Panc1 (cell line): ENCODE results near the gene CHST12.

Source experiments
- POLR2AphosphoS5 ChIP-seq: IDR thresholded peaks from 2 replicates; pipeline ENCODE4 v1.6.1; 2012; ENCODE audit warnings: mild to moderate bottlenecking, low read depth, low read length, moderate library complexity
- REST ChIP-seq, 2 experiments: IDR thresholded peaks; 2 replicates each; pipeline ENCODE4 v1.6.1; 2011 to 2012; ENCODE audit warnings: low read depth in 2 of 2, control low read depth in 1 of 2, low read length in 1 of 2, mild to moderate bottlenecking in 1 of 2, moderate library complexity in 1 of 2; ENCODE audit not compliant: insufficient read depth in 1 of 2
- SIN3A ChIP-seq: IDR thresholded peaks from 2 replicates; pipeline ENCODE4 v1.6.1; 2012; ENCODE audit warnings: low read depth, mild to moderate bottlenecking, low read length, moderate library complexity, borderline replicate concordance; ENCODE audit not compliant: insufficient read depth
- TCF7L2 ChIP-seq: IDR thresholded peaks from 2 replicates; pipeline ENCODE4 v1.6.1; 2011; ENCODE audit warnings: mild to moderate bottlenecking, low read depth, low read length, inconsistent platforms
- TF ChIP-seq, protein P1 (sequence below): fragments of 450-650 bp; IDR thresholded peaks from 2 replicates; pipeline ENCODE4 v1.5.1; 2017; ENCODE audit warnings: mild to moderate bottlenecking

DNA sequence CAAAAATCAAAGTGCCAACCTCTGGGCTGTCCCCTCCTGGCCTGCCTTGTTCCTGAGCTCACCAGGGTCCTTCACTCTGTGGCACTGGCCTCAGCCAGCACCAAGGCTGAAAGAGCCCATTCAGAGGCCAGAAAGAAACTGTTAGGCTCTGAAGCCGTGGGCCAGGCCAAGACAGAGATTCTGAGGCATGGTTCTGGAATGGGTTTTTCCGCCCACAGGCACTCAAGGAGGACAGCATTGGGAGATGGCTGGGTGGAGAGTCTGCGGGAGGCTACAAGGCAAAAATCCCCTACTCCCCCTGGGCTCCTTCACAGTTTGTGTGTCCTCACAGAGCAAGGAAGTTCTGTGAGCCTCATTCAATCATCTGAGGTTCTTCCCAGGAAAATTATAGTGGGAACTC is 41.1 kb downstream of the CHST12 start:
- TF ChIP-seq, protein P1, sequence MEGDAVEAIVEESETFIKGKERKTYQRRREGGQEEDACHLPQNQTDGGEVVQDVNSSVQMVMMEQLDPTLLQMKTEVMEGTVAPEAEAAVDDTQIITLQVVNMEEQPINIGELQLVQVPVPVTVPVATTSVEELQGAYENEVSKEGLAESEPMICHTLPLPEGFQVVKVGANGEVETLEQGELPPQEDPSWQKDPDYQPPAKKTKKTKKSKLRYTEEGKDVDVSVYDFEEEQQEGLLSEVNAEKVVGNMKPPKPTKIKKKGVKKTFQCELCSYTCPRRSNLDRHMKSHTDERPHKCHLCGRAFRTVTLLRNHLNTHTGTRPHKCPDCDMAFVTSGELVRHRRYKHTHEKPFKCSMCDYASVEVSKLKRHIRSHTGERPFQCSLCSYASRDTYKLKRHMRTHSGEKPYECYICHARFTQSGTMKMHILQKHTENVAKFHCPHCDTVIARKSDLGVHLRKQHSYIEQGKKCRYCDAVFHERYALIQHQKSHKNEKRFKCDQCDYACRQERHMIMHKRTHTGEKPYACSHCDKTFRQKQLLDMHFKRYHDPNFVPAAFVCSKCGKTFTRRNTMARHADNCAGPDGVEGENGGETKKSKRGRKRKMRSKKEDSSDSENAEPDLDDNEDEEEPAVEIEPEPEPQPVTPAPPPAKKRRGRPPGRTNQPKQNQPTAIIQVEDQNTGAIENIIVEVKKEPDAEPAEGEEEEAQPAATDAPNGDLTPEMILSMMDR: no peak
- TF ChIP-seq TCF7L2: no peak
- no peak for TF ChIP-seq POLR2AphosphoS5
- TF ChIP-seq REST (IDR thresholded peaks at IDR 0.05; ENCODE audit: insufficient read depth in 1 of 2, low read depth in 2 of 2, low read length in 1 of 2): no peak
- no peak for TF ChIP-seq SIN3A
